ENCODE measurements around the gene PROS1. TPM values are rescaled to one million over a fixed set of nuclear protein-coding genes. Genes with fewer than 3 reads are reported as not detected.
"Not testable (repeated sequence)": the region's sequence is repeated elsewhere in the genome, so short reads cannot be mapped to it uniquely, and the experiment has no call there.

PROS1 gene
- total RNA-seq, 1 donor from 2014 or later = 1.2 TPM

DNA sequence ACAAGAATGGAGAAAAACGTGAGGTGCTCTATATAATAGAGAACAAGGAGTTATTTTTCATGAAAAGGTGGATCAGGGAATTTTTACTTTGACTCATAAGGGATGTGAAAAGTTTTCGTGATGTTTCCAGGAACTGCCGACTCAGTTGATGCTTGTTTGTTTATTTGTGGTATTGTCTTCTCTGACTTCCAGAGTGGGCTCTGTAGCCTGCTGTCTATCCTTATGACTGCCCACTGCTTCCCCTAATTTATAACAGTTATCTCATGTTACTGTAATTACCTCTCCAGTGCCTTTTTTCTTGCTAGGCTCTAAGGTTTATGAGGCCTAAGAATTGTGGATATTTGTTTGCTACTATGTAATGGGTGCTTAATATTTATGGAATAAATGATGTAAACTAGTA is 18.5 kb upstream of the PROS1 start:
- Mint-ChIP-seq H3K27me3 (ENCODE audit: insufficient read depth) (no peaks in the 10 kb centered on the region), H3K27ac (no peak overlapping the region), H3K36me3 (ENCODE audit: low read depth) (no peaks in the 10 kb centered on the region), H3K9me3 (no peaks in the 10 kb centered on the region), H3K4me1 (ENCODE audit: low read depth) (no peaks in the 10 kb centered on the region), H3K4me3 (no peak overlapping the region)
- intact Hi-C loops (cut with micrococcal nuclease) = no loop called here
- DNase-seq (ENCODE audit: low spot score) = no peak

DNA sequence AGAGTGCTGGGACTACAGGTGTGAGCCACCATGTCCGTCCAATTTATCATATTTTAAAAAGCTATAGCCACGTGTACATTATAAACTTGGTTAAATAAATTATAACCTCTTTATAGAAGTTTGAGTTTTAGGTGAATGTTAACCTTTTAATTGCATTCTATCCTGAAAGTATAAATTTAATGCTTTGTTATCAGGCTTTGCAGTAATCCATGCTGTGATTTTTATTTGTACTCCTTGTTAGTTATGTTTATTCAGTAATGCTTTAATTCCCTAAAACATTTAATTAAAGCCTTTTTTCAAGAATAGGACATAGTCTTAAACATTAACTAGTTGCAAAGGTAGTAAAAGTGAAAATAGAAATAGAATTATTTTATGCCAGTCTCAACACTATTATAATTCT is 17.9 kb upstream of the PROS1 start:
- Mint-ChIP-seq H3K4me1 (ENCODE audit: low read depth) (no peaks in the 10 kb centered on the region), H3K36me3 (ENCODE audit: low read depth) (no peaks in the 10 kb centered on the region), H3K4me3 (no peak overlapping the region), H3K9me3 (no peaks in the 10 kb centered on the region), H3K27me3 (ENCODE audit: insufficient read depth) (no peaks in the 10 kb centered on the region), H3K27ac (no peak overlapping the region)
- intact Hi-C loops (cut with micrococcal nuclease) = no loop called here
- DNase-seq (ENCODE audit: low spot score) = no peak

DNA sequence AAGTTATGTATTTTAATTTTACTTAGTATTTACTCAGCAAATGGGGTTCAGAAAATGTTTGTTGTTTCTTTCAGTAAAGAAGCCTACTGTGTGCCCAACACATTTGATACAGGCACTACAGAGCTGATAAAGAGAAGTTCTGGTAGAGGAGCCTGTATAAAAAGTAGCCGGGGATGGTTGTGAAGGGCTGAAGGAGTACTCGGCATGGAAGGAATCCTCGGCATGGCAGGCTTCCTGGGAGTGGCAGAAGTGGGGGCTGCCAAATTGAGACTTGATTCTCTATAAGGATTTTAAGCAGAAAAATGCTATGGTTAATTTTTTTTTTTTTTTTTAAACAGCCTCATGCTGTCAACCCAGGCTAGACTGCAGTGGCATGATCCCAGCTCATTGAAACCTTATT is 15.5 kb upstream of the PROS1 start:
- intact Hi-C loops (cut with micrococcal nuclease) = no loop called here
- Mint-ChIP-seq H3K9me3 (no peaks in the 10 kb centered on the region), H3K27me3 (ENCODE audit: insufficient read depth) (no peaks in the 10 kb centered on the region), H3K27ac (no peak overlapping the region), H3K4me3 (no peak overlapping the region), H3K4me1 (ENCODE audit: low read depth) (no peaks in the 10 kb centered on the region), H3K36me3 (ENCODE audit: low read depth) (no peaks in the 10 kb centered on the region)
- DNase-seq (ENCODE audit: low spot score) = no peak

DNA sequence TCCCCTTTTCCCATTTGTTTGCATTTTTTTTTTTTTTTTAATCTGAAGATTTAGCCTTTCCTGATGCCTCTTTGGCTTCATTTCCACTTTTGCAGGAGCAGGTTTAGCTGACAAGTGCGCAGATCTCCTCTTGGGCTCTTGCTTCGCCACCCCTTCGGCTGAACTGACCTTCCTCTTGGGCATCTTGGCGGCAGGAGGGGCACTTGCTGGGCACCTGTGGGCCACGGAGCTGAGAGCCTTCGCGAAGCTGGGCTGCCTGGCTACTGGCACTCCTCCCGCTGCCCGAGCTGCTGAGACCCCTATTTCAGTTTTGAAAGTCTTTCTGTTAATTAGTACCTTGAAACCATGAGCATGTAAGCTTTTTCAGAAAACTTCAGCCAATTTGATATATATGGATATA is 15.1 kb upstream of the PROS1 start:
- Mint-ChIP-seq H3K27ac (no peak overlapping the region), H3K4me1 (ENCODE audit: low read depth) (no peaks in the 10 kb centered on the region), H3K4me3 (no peak overlapping the region), H3K9me3 (no peaks in the 10 kb centered on the region), H3K36me3 (ENCODE audit: low read depth) (no peaks in the 10 kb centered on the region), H3K27me3 (ENCODE audit: insufficient read depth) (no peaks in the 10 kb centered on the region)
- no peak for DNase-seq (ENCODE audit: low spot score)
- intact Hi-C loops (cut with micrococcal nuclease) = no loop called here

DNA sequence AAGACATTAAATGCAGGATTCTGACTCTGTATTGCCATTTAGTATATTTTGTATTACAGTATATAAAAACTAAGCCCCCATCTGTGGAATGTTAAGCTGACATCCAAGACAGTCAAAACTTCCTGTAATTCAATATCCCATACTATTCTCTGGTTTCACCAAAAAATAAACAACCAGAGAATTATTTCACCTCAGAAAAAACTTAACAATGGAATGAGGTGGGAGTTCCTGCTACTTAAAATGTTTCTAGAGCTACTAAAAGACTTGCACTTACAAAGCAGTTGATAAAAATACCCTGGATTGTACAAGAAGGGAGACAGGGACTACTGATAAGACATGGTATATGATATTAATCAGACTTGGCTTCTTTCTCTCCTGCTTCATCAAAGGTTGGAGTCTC is 14.6 kb upstream of the PROS1 start:
- no peak overlapping the region for H3K27ac Mint-ChIP-seq

DNA sequence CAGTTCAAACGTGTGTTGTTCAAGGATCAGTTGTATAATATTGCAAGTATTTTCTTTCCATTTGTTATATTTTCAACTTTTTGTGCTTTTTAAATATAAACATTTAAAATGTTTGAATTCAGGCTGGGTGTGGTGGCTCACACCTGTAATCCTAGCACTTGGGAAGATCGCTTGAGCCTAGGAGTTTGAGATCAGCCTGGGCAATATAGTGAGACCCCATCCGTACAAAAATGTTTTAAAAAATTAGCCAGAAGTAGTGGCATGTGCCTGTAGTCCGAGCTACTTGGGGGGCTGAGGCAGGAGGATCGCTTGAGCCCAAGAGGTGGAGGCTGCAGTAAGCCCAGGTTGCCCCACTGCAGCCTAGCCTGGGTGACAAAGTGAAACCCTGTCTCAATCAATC is 10.9 kb upstream of the PROS1 start:
- H3K9me3 Mint-ChIP-seq = no peaks in the 10 kb centered on the region
- no peak for DNase-seq (ENCODE audit: low spot score)
- H3K27ac Mint-ChIP-seq = no peak overlapping the region
- H3K4me1 Mint-ChIP-seq (ENCODE audit: low read depth) = peaks cover 25% of the 10 kb centered on the region
- H3K36me3 Mint-ChIP-seq (ENCODE audit: low read depth) = peaks cover 1% of the 10 kb centered on the region
- H3K4me3 Mint-ChIP-seq = no peak overlapping the region
- peaks cover 2% of the 10 kb centered on the region for H3K27me3 Mint-ChIP-seq (ENCODE audit: insufficient read depth)
- intact Hi-C loops (cut with micrococcal nuclease) = no loop called here

More for the DNA sequence above, 14.6 kb upstream of the PROS1 start:
- no peak for DNase-seq (ENCODE audit: low spot score)
- intact Hi-C loops (cut with micrococcal nuclease) = no loop called here
- H3K36me3 Mint-ChIP-seq (ENCODE audit: low read depth) = no peaks in the 10 kb centered on the region
- H3K4me1 Mint-ChIP-seq (ENCODE audit: low read depth) = no peaks in the 10 kb centered on the region
- no peak overlapping the region for H3K4me3 Mint-ChIP-seq
- H3K9me3 Mint-ChIP-seq = no peaks in the 10 kb centered on the region
- no peaks in the 10 kb centered on the region for H3K27me3 Mint-ChIP-seq (ENCODE audit: insufficient read depth)

DNA sequence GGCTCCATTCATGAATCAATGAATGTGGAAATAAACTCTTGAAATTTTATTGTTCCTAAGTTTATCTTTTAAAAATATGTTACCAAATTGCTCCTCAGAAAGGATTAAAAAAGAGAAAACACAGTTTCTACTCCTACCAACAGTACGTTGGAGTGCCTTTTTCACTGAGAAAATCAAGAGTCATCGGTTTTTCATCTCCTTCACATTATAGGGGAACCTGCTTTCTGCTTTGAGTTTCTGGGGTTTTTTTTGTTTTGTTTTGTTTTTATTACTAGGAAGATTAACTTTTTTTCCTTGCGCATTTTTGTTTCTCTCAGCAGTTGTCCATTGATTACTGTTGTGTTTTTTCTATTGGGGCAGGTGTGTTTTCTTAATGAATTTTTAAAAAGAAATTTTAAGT is 9.7 kb upstream of the PROS1 start:
- DNase-seq (ENCODE audit: low spot score) = no peak
- Mint-ChIP-seq H3K27me3 (ENCODE audit: insufficient read depth) (peaks cover 2% of the 10 kb centered on the region), H3K4me1 (ENCODE audit: low read depth) (peaks cover 29% of the 10 kb centered on the region), H3K27ac (no peak overlapping the region), H3K4me3 (no peak overlapping the region), H3K9me3 (no peaks in the 10 kb centered on the region), H3K36me3 (ENCODE audit: low read depth) (peaks cover 1% of the 10 kb centered on the region)
- intact Hi-C loops (cut with micrococcal nuclease) = no loop called here

DNA sequence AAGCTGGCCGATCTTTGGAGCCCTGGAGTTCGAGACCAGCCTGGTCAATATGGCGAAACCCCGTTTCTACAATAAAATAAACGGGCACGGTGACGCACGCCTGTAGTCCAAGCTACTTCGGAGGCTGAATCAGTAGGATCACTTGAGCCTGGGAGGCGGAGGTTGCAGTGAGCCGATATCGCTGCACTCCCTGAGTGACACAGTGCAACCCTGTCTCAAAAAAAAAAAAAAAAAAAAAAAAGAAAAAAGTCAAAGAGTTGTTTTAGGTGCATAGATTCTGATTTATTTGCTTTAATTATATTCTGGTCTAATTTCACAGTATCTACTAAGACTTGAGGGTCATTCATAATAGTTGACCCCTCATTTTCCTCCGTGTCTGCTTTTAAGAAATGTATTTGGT is 8.0 kb upstream of the PROS1 start:
- peaks cover 2% of the 10 kb centered on the region for H3K27me3 Mint-ChIP-seq (ENCODE audit: insufficient read depth)
- H3K36me3 Mint-ChIP-seq (ENCODE audit: low read depth) = peaks cover 1% of the 10 kb centered on the region
- DNase-seq (ENCODE audit: low spot score) = no peak
- H3K4me3 Mint-ChIP-seq = peak overlapping the region; percentile 92
- no peaks in the 10 kb centered on the region for H3K9me3 Mint-ChIP-seq
- H3K4me1 Mint-ChIP-seq (ENCODE audit: low read depth) = peaks cover 29% of the 10 kb centered on the region
- intact Hi-C loops (cut with micrococcal nuclease) = no loop called here
- no peak overlapping the region for H3K27ac Mint-ChIP-seq

DNA sequence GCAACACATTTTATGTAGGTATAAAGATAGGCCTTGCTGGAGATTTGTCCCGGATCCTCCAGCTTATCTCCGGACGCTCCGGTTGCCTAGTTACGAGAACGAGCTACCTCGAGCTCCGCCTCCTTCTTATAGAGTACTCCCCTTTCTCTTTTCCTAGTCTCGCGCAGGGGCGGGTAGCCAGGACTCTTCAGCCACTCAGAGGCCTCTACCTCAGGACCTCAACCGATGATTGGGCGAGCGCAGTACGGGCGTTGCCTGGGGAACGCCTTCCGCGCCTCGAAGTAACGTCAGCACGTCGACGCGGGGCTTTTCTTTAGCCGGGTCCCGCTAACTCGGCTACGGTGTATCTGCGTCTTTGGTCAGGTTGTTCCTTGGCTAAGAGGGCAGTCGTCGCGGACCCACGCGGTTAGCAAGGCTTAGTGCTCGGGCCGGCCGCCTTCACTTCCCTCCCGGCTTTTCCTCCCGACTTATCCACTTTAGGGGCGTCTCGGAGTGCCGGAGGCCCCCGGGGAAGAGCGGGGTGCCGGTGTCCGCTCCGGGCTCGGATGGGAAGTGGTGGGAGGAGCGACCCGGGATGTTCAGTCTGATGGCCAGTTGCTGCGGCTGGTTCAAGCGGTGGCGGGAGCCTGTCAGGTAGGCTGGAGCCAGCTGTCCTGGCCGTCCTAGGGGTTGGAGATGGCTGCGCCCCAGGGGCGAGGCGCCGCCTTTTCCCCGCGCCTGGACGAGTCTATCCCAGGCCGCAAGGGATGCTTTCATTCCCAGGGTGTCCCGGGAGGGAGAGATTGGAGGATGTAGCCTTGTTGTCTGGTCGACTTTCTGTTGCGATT is 6.4 kb upstream of the PROS1 start, which contains the start of gene ARL13B:
Gene ARL13B (plus strand): TSS at position 306 of the 827 bp plus-strand sequence. CDS start 269 bp downstream, at position 575.
- Mint-ChIP-seq H3K36me3 (ENCODE audit: low read depth) (peaks cover 1% of the 10 kb centered on the region), H3K27ac (peak within 1 kb of the TSS; percentile 86), H3K4me1 (ENCODE audit: low read depth) (peaks cover 29% of the 10 kb centered on the region), H3K27me3 (ENCODE audit: insufficient read depth) (peaks cover 2% of the 10 kb centered on the region), H3K4me3 (peak within 1 kb of the TSS; percentile 92), H3K9me3 (no peaks in the 10 kb centered on the region)
- intact Hi-C loops (cut with micrococcal nuclease) = loop anchor here (1.0 kb wide), 3 partner anchors 24 to 82 kb away; partner anchors contain the start of gene DHFR2
- peak; percentile 93 for DNase-seq (ENCODE audit: low spot score)

DNA sequence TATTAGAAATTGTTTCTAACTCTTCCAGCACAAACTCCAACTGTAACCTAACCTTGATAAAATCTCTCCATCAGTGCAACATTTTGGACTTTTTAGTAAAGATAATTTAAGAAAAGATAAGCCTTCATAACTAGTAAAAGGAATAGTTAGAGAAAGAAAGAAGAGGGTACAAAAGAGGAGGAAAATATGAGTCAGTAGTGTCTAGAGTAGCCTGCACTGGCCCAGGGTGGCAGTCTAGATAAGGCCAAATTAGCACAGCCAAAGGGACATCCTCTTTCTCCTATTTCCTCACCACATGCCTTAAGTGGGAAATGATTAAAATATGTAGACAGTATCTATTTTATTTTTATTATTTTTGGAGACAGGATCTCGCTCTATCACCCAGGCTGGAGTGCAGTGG is 3.7 kb downstream of the PROS1 start:
- DNase-seq (ENCODE audit: low spot score) = no peak
- no peaks in the 10 kb centered on the region for H3K9me3 Mint-ChIP-seq
- intact Hi-C loops (cut with micrococcal nuclease) = no loop called here
- H3K4me3 Mint-ChIP-seq = no peak overlapping the region
- peaks cover 10% of the 10 kb centered on the region for H3K27me3 Mint-ChIP-seq (ENCODE audit: insufficient read depth)
- H3K4me1 Mint-ChIP-seq (ENCODE audit: low read depth) = peaks cover 14% of the 10 kb centered on the region
- H3K27ac Mint-ChIP-seq = no peak overlapping the region
- H3K36me3 Mint-ChIP-seq (ENCODE audit: low read depth) = no peaks in the 10 kb centered on the region

DNA sequence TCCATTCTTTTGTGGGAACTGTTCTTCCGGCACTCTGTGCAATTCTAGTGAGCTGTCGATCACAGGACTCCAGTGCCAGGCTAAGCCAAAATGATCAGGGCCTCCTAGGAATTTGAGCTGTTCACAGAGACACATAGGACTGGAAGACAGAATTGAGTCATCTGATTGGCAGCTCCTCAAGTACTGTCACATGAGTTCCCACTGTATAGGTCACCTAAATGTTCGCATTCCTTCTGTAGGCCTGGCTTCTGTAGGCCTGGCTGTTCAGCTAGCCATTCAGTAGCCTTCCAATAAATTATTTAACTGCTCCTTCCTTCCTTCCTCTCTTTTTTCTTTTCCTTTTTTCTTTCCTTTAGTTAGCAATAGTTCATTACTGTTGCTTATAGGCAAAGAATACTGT is 4.3 kb downstream of the PROS1 start:
- Mint-ChIP-seq H3K4me3 (no peak overlapping the region), H3K27me3 (ENCODE audit: insufficient read depth) (peaks cover 10% of the 10 kb centered on the region), H3K27ac (no peak overlapping the region), H3K4me1 (ENCODE audit: low read depth) (peaks cover 14% of the 10 kb centered on the region), H3K9me3 (no peaks in the 10 kb centered on the region), H3K36me3 (ENCODE audit: low read depth) (no peaks in the 10 kb centered on the region)
- intact Hi-C loops (cut with micrococcal nuclease) = no loop called here
- no peak for DNase-seq (ENCODE audit: low spot score)

DNA sequence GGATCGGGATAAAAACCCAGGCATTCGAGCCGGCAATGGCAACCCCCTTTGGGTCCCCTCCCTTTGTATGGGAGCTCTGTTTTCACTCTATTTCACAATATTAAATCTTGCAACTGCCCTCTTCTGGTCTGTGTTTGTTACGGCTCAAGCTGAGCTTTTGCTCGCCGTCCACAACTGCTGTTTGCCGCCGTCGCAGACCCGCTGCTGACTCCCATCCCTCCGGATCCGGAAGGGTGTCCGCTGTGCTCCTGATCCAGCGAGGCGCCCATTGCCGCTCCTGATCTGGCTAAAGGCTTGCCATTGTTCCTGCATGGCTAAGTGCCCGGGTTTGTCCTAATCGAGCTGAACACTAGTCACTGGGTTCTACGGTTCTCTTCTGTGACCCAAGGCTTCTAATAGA is 8.6 kb downstream of the PROS1 start:
- H3K4me3 Mint-ChIP-seq; intact Hi-C loops (cut with micrococcal nuclease); H3K9me3 Mint-ChIP-seq; H3K36me3 Mint-ChIP-seq (ENCODE audit: low read depth); H3K27ac Mint-ChIP-seq; H3K4me1 Mint-ChIP-seq (ENCODE audit: low read depth); DNase-seq (ENCODE audit: low spot score); H3K27me3 Mint-ChIP-seq (ENCODE audit: insufficient read depth): not testable (repeated sequence)

DNA sequence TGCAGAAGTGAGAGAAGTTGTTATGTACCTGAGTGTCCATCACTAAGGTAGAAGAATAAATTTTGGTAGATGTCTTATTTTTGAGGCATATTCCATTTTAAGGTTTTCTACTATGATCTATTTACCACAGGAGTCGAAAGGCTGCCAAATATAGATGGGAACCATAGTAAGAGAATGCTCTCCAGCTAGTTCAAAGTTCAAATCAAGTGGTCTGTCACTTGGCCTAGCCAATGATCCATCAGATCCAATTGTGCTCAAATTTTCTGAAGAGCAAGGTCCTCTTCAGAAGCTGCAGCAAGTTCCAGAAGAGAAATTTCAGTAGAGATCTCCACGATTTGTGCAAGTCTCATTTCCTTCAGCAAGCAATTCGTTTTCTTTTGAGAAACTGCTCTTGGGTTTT is 10.9 kb downstream of the PROS1 start:
- Mint-ChIP-seq H3K27ac (no peak overlapping the region), H3K27me3 (ENCODE audit: insufficient read depth) (peaks cover 6% of the 10 kb centered on the region), H3K4me3 (no peak overlapping the region), H3K4me1 (ENCODE audit: low read depth) (no peaks in the 10 kb centered on the region), H3K9me3 (no peaks in the 10 kb centered on the region), H3K36me3 (ENCODE audit: low read depth) (no peaks in the 10 kb centered on the region)
- no peak for DNase-seq (ENCODE audit: low spot score)
- intact Hi-C loops (cut with micrococcal nuclease) = no loop called here

DNA sequence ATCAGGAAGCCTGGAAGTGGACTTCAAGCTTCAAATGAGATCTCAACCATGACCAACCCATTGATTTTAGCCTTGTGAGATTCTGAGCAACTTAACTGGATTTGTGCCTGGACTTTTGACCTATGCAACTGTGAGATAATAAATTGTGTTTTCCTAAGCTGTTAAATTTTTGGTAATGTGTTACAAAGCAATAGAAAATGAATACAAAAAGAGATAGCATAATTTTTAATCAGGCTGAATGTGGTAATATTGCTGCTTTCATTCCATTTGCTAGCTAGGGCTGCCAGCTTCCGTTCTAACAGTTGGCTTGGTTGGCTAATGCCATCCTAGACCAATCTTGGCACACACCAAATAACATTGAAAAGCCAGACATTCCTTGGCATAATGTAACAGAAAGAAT is 12.2 kb downstream of the PROS1 start:
- peaks cover 6% of the 10 kb centered on the region for H3K27me3 Mint-ChIP-seq (ENCODE audit: insufficient read depth)
- no peak overlapping the region for H3K4me3 Mint-ChIP-seq
- no peak for DNase-seq (ENCODE audit: low spot score)
- no peaks in the 10 kb centered on the region for H3K36me3 Mint-ChIP-seq (ENCODE audit: low read depth)
- no peaks in the 10 kb centered on the region for H3K4me1 Mint-ChIP-seq (ENCODE audit: low read depth)
- H3K9me3 Mint-ChIP-seq = no peaks in the 10 kb centered on the region
- no peak overlapping the region for H3K27ac Mint-ChIP-seq
- intact Hi-C loops (cut with micrococcal nuclease) = no loop called here
